Mesenchymal stem cell (in vitro differentiated cells and primary cell): Measurements from ENCODE around the gene CD96.

Experiments
- DNase-seq: peaks from one replicate; pipeline ENCODE4 v3.0.0-alpha.2; 2013
- H2AFZ ChIP-seq: one replicate; pipeline ENCODE4 v1.6.1; 2013; ENCODE audit warnings: low read depth, mild to moderate bottlenecking, control low read depth, inconsistent platforms, low read length, moderate library complexity
- H2AK5ac ChIP-seq: 2 replicates; pipeline ENCODE4 v1.6.1; 2013; ENCODE audit warnings: low read length, moderate library complexity, mild to moderate bottlenecking, inconsistent platforms; ENCODE audit not compliant: severe bottlenecking
- H2BK120ac ChIP-seq: one replicate; pipeline ENCODE4 v1.6.1; 2013; ENCODE audit warnings: low read depth, mild to moderate bottlenecking, inconsistent platforms, low read length, moderate library complexity
- H2BK12ac ChIP-seq, 2 experiments: one replicate each; pipeline ENCODE4 v1.6.1; 2013; ENCODE audit warnings: inconsistent platforms in 2 of 2, low read length in 2 of 2, mild to moderate bottlenecking in 2 of 2, moderate library complexity in 2 of 2, control low read depth in 1 of 2
- H2BK15ac ChIP-seq: one replicate; pipeline ENCODE4 v1.6.1; 2013; ENCODE audit warnings: mild to moderate bottlenecking, low read depth, inconsistent platforms; ENCODE audit not compliant: poor library complexity, severe bottlenecking
- H2BK5ac ChIP-seq: 2 replicates; pipeline ENCODE4 v1.6.1; 2013; ENCODE audit warnings: low read depth, mild to moderate bottlenecking, low read length, control low read depth, inconsistent platforms; ENCODE audit not compliant: poor library complexity, severe bottlenecking
- H3K14ac ChIP-seq, 2 experiments: one replicate each; pipeline ENCODE4 v1.6.1; 2013; ENCODE audit warnings: inconsistent platforms in 2 of 2, low read length in 2 of 2, control low read depth in 1 of 2, mild to moderate bottlenecking in 1 of 2, moderate library complexity in 1 of 2
- H3K18ac ChIP-seq, 2 experiments: one replicate each; pipeline ENCODE4 v1.6.1; 2013; ENCODE audit warnings: inconsistent platforms in 2 of 2, low read length in 2 of 2, control low read depth in 1 of 2, low read depth in 1 of 2, mild to moderate bottlenecking in 1 of 2
- H3K23ac ChIP-seq, 2 experiments: one replicate each; pipeline ENCODE4 v1.6.1; 2013; ENCODE audit warnings: inconsistent platforms in 2 of 2, low read length in 2 of 2, mild to moderate bottlenecking in 2 of 2, moderate library complexity in 2 of 2, control low read depth in 1 of 2
- H3K27ac ChIP-seq: 2 replicates; pipeline ENCODE4 v1.5.1; 2013; ENCODE audit warnings: mild to moderate bottlenecking, moderate library complexity, low read length, control low read depth, inconsistent platforms; ENCODE audit not compliant: poor library complexity, severe bottlenecking
- H3K27me3 ChIP-seq, 2 experiments: 2 replicates each; pipeline versions ENCODE4 v1.6.1 to v1.7.0; 2013; ENCODE audit warnings: low read length in 2 of 2, mild to moderate bottlenecking in 2 of 2, moderate library complexity in 2 of 2, control low read depth in 1 of 2, inconsistent platforms in 1 of 2; ENCODE audit not compliant: control insufficient read depth in 1 of 2, insufficient read depth in 1 of 2
- H3K36me3 ChIP-seq, 2 experiments: 2 replicates each; pipeline versions ENCODE4 v1.6.1 to v1.7.0; 2013; ENCODE audit warnings: low read length in 2 of 2, control low read depth in 1 of 2, inconsistent platforms in 1 of 2, low read depth in 1 of 2, mild to moderate bottlenecking in 1 of 2; ENCODE audit not compliant: insufficient read depth in 2 of 2, control insufficient read depth in 1 of 2
- H3K4ac ChIP-seq, 2 experiments: one replicate each; pipeline ENCODE4 v1.6.1; 2013; ENCODE audit warnings: inconsistent platforms in 2 of 2, low read length in 2 of 2, mild to moderate bottlenecking in 2 of 2, moderate library complexity in 2 of 2, control low read depth in 1 of 2, low read depth in 1 of 2
- H3K4me1 ChIP-seq: 2 replicates; pipeline ENCODE4 v1.6.1; 2013; ENCODE audit warnings: low read depth, low read length, control low read depth; ENCODE audit not compliant: control insufficient read depth, insufficient read depth
- H3K4me2 ChIP-seq: 2 replicates; pipeline ENCODE4 v1.6.1; 2013; ENCODE audit warnings: low read length, mild to moderate bottlenecking, inconsistent platforms; ENCODE audit not compliant: poor library complexity, severe bottlenecking
- H3K4me3 ChIP-seq, 2 experiments: 2 replicates each; pipeline versions ENCODE4 v1.5.1 to v1.7.0; 2013; ENCODE audit warnings: low read length in 2 of 2, mild to moderate bottlenecking in 2 of 2, control low read depth in 1 of 2, low read depth in 1 of 2; ENCODE audit not compliant: insufficient read depth in 1 of 2
- H3K79me1 ChIP-seq: replicated peaks from 2 replicates; pipeline ENCODE4 v1.6.1; 2013; ENCODE audit warnings: mild to moderate bottlenecking, control low read depth, low read length, inconsistent platforms; ENCODE audit not compliant: poor library complexity, severe bottlenecking
- H3K9ac ChIP-seq: 2 replicates; pipeline ENCODE4 v1.7.0; 2013; ENCODE audit warnings: mild to moderate bottlenecking, low read length, moderate library complexity
- H3K9me3 ChIP-seq: 2 replicates; pipeline ENCODE4 v1.7.0; 2013; ENCODE audit warnings: mild to moderate bottlenecking, low read length; ENCODE audit not compliant: control insufficient read depth
- H4K8ac ChIP-seq: one replicate; pipeline ENCODE4 v1.6.1; 2013; ENCODE audit warnings: inconsistent platforms, mild to moderate bottlenecking, low read length, moderate library complexity
- H4K91ac ChIP-seq: one replicate; pipeline ENCODE4 v1.6.1; 2013; ENCODE audit warnings: mild to moderate bottlenecking, low read length, inconsistent platforms
- WGBS: methylation state at CpG from one replicate; pipeline ENCODE4 v1.1.7; 2013; ENCODE audit warnings: mixed read lengths; 5-methylcytosine and 5-hydroxymethylcytosine counted together

CD96 gene

DNA sequence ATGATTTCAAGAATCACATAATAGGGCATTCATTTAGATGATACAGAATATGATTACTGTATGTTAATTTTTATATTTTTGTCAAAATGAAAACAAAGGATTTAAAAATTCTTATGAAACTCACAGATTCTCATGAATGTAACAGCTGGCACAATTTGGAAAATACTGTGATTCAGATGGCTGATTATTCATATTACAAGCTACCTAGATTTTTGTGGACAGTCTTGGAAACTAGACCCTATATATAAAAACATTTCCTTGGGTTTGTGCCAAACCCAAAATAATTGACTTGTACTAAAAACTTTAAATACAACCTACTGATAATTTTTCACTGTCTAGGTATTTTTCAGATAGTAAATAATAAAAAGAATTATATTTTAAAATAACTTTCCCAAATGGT, 26.9 kb downstream of the CD96 start:
- no peak overlapping the region for H4K8ac ChIP-seq
- no peak overlapping the region for H3K4me3 ChIP-seq
- H3K27me3 ChIP-seq = no peaks in the 10 kb centered on the region
- H3K27ac ChIP-seq = no peak overlapping the region
- no peaks in the 10 kb centered on the region for H3K79me1 ChIP-seq
- no peak overlapping the region for H2BK120ac ChIP-seq
- H3K9ac ChIP-seq = no peak overlapping the region
- H2AFZ ChIP-seq = no peak overlapping the region
- H2BK12ac ChIP-seq = no peak overlapping the region
- H3K4me2 ChIP-seq = no peak overlapping the region
- H3K23ac ChIP-seq = no peak overlapping the region
- no peak overlapping the region for H2AK5ac ChIP-seq
- H3K4me1 ChIP-seq = no peaks in the 10 kb centered on the region
- H4K91ac ChIP-seq = no peak overlapping the region
- no peak overlapping the region for H2BK5ac ChIP-seq
- H3K14ac ChIP-seq = no peak overlapping the region
- H3K4ac ChIP-seq = no peak overlapping the region
- H3K36me3 ChIP-seq = no peaks in the 10 kb centered on the region
- no peaks in the 10 kb centered on the region for H3K9me3 ChIP-seq
- DNase-seq = no peak
- no peak overlapping the region for H3K18ac ChIP-seq
- H2BK15ac ChIP-seq = no peak overlapping the region

DNA sequence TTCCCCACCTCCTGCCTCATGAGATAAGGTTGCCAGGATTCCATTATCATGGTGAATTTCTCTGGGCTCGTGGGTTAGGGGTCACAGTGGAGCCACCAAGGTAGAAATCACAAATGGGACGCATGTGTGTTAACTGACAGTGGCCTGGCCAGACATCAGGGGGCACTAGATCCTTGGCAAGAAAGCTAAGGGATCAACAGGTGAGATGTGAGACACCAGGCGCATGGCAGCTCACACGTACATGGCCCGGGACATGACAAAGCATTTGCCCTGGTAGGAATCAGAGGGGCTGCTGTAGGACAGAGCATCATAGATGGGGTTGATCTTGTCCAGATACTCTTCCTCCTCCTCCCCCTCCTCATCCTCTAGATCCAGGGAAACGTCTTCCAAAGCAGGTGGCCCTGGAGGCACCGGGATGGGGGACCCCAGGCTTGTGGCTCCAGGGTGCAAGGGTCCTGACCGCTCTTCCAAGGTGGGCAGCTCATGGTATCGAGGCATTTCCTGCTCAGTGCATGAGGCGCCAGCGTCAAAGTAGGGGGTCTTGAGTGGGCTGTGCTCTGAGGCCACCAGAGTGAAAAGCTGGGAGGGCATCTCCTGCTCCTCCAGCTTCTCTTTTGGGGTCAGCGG, 28.5 kb downstream of the CD96 start:
- no peak overlapping the region for H3K4me2 ChIP-seq
- WGBS = 91% methylated on average over 9 of the region's 12 CpGs
- DNase-seq = no peak

DNA sequence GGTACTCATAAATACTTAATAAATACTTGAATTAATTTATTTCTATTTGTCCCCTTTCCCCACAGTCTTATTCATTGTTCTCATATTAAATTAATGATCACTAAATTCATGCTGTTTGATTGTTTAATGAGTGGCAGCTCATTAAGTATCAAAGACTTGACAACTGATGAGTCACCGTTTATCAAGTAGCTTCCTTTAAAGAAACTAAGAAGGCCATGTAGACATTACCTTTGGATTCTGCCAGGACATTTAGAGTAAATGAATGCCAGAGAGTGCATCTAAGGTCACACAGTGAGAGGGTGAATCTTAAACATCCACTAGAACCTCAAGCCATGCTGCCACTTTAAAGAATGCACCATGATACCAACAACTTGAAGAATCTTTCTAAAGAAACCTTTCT, 29.3 kb downstream of the CD96 start:
- no peak overlapping the region for H2BK120ac ChIP-seq
- H3K36me3 ChIP-seq = no peaks in the 10 kb centered on the region
- no peak overlapping the region for H2AK5ac ChIP-seq
- H3K14ac ChIP-seq = no peak overlapping the region
- H3K4me3 ChIP-seq = no peak overlapping the region
- H4K8ac ChIP-seq = no peak overlapping the region
- no peak overlapping the region for H3K18ac ChIP-seq
- H3K27ac ChIP-seq = no peak overlapping the region
- no peaks in the 10 kb centered on the region for H3K4me1 ChIP-seq
- no peak overlapping the region for H3K9ac ChIP-seq
- H2AFZ ChIP-seq = no peak overlapping the region
- H2BK15ac ChIP-seq = no peak overlapping the region
- no peak overlapping the region for H4K91ac ChIP-seq
- 100% methylated on average over 1 of the region's 1 CpG for WGBS
- no peak overlapping the region for H3K23ac ChIP-seq
- no peaks in the 10 kb centered on the region for H3K27me3 ChIP-seq
- no peaks in the 10 kb centered on the region for H3K9me3 ChIP-seq
- H3K4me2 ChIP-seq = no peak overlapping the region
- H2BK12ac ChIP-seq = no peak overlapping the region
- H3K4ac ChIP-seq = no peak overlapping the region
- H2BK5ac ChIP-seq = no peak overlapping the region
- DNase-seq = no peak
- H3K79me1 ChIP-seq = no peaks in the 10 kb centered on the region

More for the DNA sequence above, 28.5 kb downstream of the CD96 start:
- Histone ChIP-seq H3K23ac (no peak overlapping the region), H3K4ac (no peak overlapping the region), H2BK15ac (no peak overlapping the region), H3K9ac (no peak overlapping the region), H4K91ac (no peak overlapping the region), H3K9me3 (no peaks in the 10 kb centered on the region), H2AFZ (no peak overlapping the region), H2AK5ac (no peak overlapping the region), H2BK12ac (no peak overlapping the region), H3K27me3 (no peaks in the 10 kb centered on the region), H3K4me1 (no peaks in the 10 kb centered on the region), H3K18ac (no peak overlapping the region), H3K4me3 (no peak overlapping the region), H3K36me3 (no peaks in the 10 kb centered on the region), H3K27ac (no peak overlapping the region), H2BK5ac (no peak overlapping the region), H3K79me1 (no peaks in the 10 kb centered on the region), H4K8ac (no peak overlapping the region), H2BK120ac (no peak overlapping the region), H3K14ac (no peak overlapping the region)

DNA sequence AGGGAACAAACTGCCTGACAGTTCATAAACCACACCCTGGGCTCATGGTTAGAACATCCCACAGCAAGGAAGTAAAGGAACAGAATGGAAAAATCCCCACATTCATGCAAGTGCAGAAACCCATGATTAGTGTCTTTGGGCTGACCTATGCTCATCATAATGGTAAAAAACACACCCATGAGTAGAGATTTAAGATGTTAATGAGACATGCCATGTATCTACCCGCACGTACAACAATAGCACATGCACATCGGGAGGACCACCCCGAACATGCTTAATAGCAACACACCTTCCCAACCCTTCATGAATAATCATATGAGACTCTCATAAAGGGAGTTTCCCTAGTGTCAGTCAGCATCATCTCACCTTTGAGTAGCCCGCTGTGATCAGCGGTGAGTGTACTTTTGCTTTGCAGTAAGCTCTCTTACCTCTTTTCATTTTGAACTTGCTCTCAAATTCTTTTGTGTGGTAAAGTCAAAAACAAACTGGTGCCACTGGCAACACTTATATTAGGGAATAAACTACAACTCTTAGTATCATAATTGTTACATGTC, 30.0 kb downstream of the CD96 start:
- Histone ChIP-seq H3K4me1 (no peaks in the 10 kb centered on the region), H3K79me1 (no peaks in the 10 kb centered on the region), H2AFZ (no peak overlapping the region), H3K27me3 (no peaks in the 10 kb centered on the region), H2BK12ac (no peak overlapping the region), H3K14ac (no peak overlapping the region), H2AK5ac (no peak overlapping the region), H3K18ac (no peak overlapping the region), H4K8ac (no peak overlapping the region), H3K23ac (no peak overlapping the region), H2BK120ac (no peak overlapping the region), H4K91ac (no peak overlapping the region), H3K4me2 (no peak overlapping the region), H3K9ac (no peak overlapping the region), H3K4ac (no peak overlapping the region), H2BK15ac (no peak overlapping the region), H3K4me3 (no peak overlapping the region), H3K36me3 (no peaks in the 10 kb centered on the region), H3K27ac (no peak overlapping the region), H3K9me3 (no peaks in the 10 kb centered on the region), H2BK5ac (no peak overlapping the region)
- WGBS = 90% methylated on average over 6 of the region's 6 CpGs
- DNase-seq = no peak
